ENCODE results near the gene FGFRL1. TPM values are rescaled to one million over a fixed set of nuclear protein-coding genes. Genes with fewer than 3 reads are reported as not detected.

FGFRL1 gene
- total RNA-seq, 1 donor from 2014 or later = 43.6 TPM

DNA sequence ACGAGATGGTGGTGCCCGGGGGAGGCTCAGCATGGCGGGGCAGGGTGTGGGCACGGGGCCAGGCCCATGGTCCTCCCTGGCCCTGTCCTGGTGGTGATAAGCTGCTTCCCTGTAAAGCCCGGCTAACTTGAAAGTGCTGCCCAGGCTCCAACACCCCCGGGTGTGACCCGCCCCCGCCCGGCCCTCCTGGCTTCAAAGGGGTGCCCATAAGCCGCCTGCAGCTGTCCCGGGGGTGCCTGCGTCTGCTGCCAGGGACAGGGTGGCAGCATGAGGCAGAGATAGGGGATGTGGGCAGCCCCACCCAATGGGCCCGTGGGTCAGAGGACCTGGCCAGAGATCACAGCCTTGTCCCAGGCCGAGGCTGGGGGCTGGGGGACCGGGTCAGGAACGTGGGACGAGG, 18.1 kb downstream of the FGFRL1 start:
- TF ChIP-seq, protein P1, sequence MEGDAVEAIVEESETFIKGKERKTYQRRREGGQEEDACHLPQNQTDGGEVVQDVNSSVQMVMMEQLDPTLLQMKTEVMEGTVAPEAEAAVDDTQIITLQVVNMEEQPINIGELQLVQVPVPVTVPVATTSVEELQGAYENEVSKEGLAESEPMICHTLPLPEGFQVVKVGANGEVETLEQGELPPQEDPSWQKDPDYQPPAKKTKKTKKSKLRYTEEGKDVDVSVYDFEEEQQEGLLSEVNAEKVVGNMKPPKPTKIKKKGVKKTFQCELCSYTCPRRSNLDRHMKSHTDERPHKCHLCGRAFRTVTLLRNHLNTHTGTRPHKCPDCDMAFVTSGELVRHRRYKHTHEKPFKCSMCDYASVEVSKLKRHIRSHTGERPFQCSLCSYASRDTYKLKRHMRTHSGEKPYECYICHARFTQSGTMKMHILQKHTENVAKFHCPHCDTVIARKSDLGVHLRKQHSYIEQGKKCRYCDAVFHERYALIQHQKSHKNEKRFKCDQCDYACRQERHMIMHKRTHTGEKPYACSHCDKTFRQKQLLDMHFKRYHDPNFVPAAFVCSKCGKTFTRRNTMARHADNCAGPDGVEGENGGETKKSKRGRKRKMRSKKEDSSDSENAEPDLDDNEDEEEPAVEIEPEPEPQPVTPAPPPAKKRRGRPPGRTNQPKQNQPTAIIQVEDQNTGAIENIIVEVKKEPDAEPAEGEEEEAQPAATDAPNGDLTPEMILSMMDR (conservative IDR thresholded peaks at IDR 0.05; ENCODE audit: low read depth, low read length) = no peak
- H3K4me3 ChIP-seq (ENCODE audit: low read depth, low read length) = no peak overlapping the region
- no peak for DNase-seq (ENCODE audit: low read depth)

DNA sequence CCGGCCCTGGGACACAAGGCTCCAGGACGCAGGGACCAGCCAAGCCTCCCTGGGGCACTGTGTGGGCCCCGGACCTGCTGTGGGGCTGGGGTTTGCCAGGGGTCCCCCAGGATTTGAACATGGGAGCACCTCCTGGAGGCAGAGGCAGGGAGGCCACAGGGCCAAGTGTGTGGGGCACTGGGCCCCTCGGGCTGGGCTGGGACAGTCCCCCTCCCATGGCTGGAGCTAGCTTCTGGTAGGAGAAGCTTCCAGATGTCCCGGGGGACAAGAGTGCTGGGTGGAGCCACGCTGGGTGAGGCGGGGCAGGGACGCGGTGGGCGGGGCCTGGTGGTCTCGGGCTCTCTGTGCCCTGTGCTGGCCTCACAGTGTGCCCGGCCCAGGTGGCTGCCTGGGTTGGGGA, 18.6 kb downstream of the FGFRL1 start:
- no peak for DNase-seq (ENCODE audit: low read depth)
- no peak overlapping the region for H3K4me3 ChIP-seq (ENCODE audit: low read depth, low read length)
- TF ChIP-seq, protein P1 (conservative IDR thresholded peaks at IDR 0.05; ENCODE audit: low read depth, low read length) = no peak

DNA sequence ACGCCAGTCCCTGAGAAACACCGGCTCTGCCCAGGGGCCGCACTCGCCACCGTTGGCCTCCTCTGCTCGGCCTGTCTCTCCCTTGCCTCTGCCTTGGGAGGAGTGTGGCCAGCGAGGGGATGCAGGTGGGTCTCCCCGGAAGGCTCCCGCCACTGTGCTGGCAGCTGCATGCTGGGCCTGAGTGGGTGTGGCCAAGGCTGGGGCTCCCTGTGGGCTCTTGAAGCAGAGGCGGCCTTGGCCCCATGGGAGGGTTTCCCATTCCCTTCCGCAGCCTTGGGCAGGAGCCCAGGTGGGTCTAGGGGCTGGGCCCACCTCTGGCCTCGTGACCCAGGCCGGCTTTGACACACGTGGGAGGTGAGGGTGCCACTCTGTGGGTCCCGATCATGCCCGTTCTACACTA, 19.1 kb downstream of the FGFRL1 start:
- DNase-seq (ENCODE audit: low read depth) = no peak
- no peak overlapping the region for H3K4me3 ChIP-seq (ENCODE audit: low read depth, low read length)
- TF ChIP-seq, protein P1 (conservative IDR thresholded peaks at IDR 0.05; ENCODE audit: low read depth, low read length) = no peak

DNA sequence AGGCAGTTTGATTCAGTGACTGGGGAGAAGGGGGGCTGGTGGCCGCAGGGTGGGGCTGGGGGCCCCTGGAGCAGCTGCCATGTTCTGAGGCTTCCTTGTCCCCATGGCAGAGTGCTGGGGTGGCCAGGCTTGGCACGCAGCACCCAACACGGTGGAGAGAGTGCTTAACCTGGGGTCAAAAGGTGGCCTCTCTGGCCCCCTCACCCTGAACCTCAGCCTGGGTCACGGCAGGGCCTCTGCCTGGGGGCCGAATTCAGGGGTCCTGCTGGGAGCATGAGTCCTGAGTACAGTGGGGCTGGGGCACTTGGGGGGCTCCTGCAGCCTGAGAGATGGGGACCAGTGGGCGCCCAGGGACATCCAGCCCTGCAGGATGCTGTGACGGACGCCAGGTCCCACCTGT, 19.9 kb downstream of the FGFRL1 start:
- no peak for DNase-seq (ENCODE audit: low read depth)
- TF ChIP-seq, protein P1 (conservative IDR thresholded peaks at IDR 0.05; ENCODE audit: low read depth, low read length) = no peak
- H3K4me3 ChIP-seq (ENCODE audit: low read depth, low read length) = no peak overlapping the region

DNA sequence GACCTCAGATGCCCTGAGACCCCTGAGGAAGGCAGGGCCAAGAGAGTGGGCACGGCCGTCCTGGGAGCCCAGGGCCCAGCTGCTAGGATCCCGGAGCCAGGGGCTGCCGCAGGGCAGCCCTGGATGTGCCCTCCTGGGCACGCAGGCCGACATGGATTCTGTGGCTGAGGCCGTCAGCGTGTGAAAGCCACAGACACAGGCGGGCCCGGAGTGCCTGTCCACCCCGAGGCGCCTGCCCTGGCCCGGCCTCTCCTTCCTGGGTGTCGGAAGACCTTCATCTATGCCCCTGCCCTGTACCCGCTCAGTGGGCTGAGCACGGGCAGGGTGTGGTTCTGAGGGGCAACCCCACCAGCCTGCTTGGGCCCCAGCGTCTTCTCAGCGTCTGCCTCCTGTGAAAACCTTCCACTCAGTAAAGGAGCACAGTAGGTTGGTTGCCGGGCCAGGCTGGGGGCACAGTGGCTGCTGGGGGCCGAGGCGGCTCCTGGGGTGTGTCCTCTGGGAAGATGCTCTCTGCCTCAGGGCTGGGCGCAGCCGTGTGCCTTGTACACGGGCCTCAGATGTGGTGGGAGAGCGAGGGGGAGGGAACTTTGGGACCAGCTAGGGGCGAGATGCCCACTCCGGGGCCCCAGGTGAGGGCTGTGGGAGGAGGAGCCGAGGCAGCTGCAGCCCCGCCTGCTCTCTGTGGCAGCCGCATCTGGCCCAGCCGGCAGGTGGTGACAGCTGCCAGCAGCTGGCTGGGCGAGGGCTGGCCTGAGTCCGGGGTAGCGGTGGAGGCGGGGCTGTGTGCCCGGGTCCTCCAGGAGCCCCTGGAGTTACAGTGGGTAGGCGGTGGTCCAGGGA, 20.8 kb downstream of the FGFRL1 start:
- no peak overlapping the region for H3K4me3 ChIP-seq (ENCODE audit: low read depth, low read length)
- DNase-seq (ENCODE audit: low read depth) = no peak
- TF ChIP-seq, protein P1 (conservative IDR thresholded peaks at IDR 0.05; ENCODE audit: low read depth, low read length) = peak; percentile 40

DNA sequence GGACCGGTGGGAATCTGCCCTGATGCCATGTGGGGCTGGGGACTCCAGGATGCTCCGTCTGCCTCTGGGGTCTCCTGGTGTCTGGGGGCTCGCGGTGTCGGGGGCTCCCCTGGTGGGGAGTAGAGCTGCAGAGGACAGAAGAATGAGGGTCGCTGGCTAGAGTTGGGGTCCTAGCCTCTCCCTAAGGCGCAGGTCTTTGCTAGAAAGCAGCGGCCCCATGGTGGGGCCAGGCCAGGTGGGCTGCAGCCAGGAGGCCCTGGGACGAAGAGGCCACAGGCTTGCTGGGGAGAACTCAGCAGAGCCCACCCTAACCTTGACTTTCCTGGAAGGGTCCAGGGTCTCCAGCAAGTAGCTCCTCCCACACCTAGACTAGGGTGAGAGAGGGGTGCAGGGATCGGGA, 21.4 kb downstream of the FGFRL1 start:
- TF ChIP-seq, protein P1 (conservative IDR thresholded peaks at IDR 0.05; ENCODE audit: low read depth, low read length) = no peak
- DNase-seq (ENCODE audit: low read depth) = no peak
- no peak overlapping the region for H3K4me3 ChIP-seq (ENCODE audit: low read depth, low read length)
